ACC112 (cell line): ENCODE data around the gene DNAH17.

Experiments used
- H2AFZ ChIP-seq: fragments of 200-600 bp; sonication (generic); one replicate; pipeline ENCODE4 v1.6.0; 2017; ENCODE audit warnings: antibody characterized with exemption, low read length; ENCODE audit not compliant: unreplicated experiment
- H3K27ac ChIP-seq: fragments of 200-600 bp; sonication (generic); 2 replicates; pipeline ENCODE4 v1.5.1; 2014; ENCODE audit warnings: low read depth, mild to moderate bottlenecking, antibody characterized with exemption, low read length, moderate library complexity
- H3K27me3 ChIP-seq: fragments of 200-600 bp; sonication (generic); 2 replicates; pipeline ENCODE4 v1.6.1; 2014; ENCODE audit warnings: mild to moderate bottlenecking, antibody characterized with exemption, low read length, moderate library complexity, mixed read lengths; ENCODE audit not compliant: insufficient read depth
- H3K36me3 ChIP-seq: fragments of 200-600 bp; sonication (generic); 2 replicates; pipeline ENCODE4 v1.6.1; 2016; ENCODE audit warnings: mild to moderate bottlenecking, antibody characterized with exemption, low read length, moderate library complexity, mixed read lengths; ENCODE audit not compliant: insufficient read depth
- H3K4me1 ChIP-seq: fragments of 200-600 bp; sonication (generic); one replicate; pipeline ENCODE4 v1.6.1; 2016; ENCODE audit warnings: low read length, mixed read lengths; ENCODE audit not compliant: insufficient read depth, unreplicated experiment, control insufficient read depth
- H3K4me3 ChIP-seq: fragments of 200-600 bp; sonication (generic); 2 replicates; pipeline ENCODE4 v1.5.1; 2014; ENCODE audit warnings: mild to moderate bottlenecking, low read depth, low read length
- H3K79me2 ChIP-seq: fragments of 200-600 bp; sonication (generic); one replicate; pipeline ENCODE4 v1.6.0; 2016; ENCODE audit warnings: low read length; ENCODE audit not compliant: control insufficient read depth, unreplicated experiment, insufficient read depth

DNAH17 gene

GRCh38 chr17:78493853-78494695 lies 83.1 kb downstream of the DNAH17 start:
- H3K27me3 ChIP-seq = no peaks in the 10 kb centered on the region
- H3K79me2 ChIP-seq = no peaks in the 10 kb centered on the region
- H2AFZ ChIP-seq = no peak overlapping the region
- H3K27ac ChIP-seq = no peak overlapping the region
- H3K4me3 ChIP-seq = no peak overlapping the region
- H3K36me3 ChIP-seq = no peaks in the 10 kb centered on the region
- no peaks in the 10 kb centered on the region for H3K4me1 ChIP-seq

DNA sequence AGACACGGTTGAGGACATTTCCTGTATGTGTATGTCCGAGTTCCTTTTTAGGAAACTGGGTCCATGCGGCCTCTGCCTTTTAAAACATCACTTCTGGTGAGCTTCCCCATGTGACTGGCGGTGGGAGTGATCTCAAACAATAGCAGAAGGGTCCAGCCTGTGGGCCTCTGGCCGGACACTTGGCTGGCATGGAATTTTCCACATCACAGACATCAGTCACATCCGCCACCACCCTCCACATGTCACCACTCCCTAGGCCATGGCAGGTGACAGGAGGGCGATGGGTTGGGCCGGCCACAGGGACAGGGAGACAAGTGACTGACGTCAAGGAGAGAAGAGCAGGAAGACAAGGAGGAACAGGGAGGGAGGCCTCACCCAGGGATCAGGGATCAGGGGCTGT lies 83.7 kb downstream of the DNAH17 start:
- no peaks in the 10 kb centered on the region for H3K79me2 ChIP-seq
- H3K4me1 ChIP-seq = no peaks in the 10 kb centered on the region
- no peak overlapping the region for H2AFZ ChIP-seq
- no peak overlapping the region for H3K27ac ChIP-seq
- no peaks in the 10 kb centered on the region for H3K36me3 ChIP-seq
- H3K4me3 ChIP-seq = no peak overlapping the region
- no peaks in the 10 kb centered on the region for H3K27me3 ChIP-seq

DNA sequence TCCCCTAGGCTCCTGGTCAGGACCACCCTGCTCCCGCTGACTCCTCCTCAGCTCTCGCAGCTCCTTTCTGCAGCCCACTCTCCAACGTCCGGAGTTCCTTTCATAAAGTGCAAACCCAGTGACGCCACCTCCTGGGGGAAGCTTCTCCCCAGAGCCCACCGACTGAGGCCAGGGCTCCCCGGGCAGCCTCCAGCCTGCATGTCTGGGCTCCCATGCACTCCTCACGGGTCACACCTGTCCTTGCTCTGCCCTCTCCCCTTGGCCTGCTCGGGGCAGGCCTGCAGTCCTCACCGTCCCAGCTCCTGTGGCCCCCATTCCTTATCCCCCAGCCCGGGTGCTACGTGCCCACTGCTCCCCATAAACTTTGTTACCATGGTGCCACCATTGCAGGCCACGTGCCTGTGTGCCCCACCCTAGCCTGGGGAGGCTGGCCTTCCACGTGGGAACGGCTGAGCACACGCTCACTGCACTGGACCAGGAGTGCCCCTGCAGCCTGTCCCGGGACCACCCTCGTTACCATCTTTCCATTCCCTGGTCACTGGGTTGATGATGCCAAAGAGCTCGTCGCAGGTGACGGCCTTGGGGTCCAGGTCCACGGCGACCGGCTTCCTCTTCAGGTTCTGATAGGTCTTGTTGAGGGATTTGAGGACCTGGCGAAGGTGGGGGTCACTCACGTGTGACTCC lies 84.9 kb downstream of the DNAH17 start:
- Histone ChIP-seq H3K4me1 (no peaks in the 10 kb centered on the region), H3K4me3 (no peak overlapping the region), H3K27ac (no peak overlapping the region), H3K79me2 (no peaks in the 10 kb centered on the region), H3K27me3 (no peaks in the 10 kb centered on the region), H2AFZ (no peak overlapping the region), H3K36me3 (no peaks in the 10 kb centered on the region)

DNA sequence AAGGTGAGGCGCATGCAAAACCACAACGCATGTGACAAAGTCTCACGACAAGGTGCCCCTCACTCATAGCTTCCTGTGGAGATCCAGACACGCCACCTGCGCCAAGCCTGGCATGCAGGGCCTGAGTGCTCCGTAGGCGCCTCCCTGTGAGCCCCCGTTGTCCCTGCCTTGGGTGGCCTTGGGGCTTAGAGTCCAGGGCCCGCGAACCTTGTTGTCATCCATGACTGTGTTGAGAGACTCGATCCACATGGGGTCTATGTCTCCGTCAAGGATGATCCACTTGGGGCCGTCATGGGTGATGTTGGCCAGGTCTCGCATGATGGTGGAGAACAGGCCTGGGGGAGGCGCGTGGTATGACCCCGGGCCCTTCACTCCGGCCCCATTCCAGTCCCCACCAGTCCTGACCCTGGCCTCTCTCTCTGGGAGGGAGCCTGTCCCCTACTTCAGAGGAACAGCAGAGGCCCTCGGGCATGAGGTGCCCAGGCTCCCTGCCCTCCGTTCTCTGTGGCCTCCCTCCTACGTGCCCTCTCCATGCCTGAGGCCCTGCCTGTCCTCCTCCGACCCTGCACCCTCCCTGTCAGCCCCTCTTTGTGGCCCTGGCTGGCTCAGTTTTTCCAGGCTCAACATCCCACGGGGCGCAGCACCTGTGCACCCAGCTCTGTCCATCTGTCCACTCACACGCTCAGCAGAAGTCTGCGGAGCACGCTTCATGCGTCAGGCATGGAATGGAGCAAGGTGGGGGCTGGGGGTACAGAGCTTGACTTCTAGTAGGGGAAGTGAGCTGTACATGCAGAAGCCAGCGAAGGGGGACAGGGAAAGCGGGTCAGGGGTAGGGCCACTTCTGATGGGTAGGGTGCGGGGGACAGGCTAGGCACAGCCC lies 85.7 kb downstream of the DNAH17 start:
- Histone ChIP-seq H3K4me1 (no peaks in the 10 kb centered on the region), H3K79me2 (no peaks in the 10 kb centered on the region), H3K27me3 (no peaks in the 10 kb centered on the region), H3K4me3 (no peak overlapping the region), H3K36me3 (no peaks in the 10 kb centered on the region), H2AFZ (no peak overlapping the region), H3K27ac (no peak overlapping the region)

DNA sequence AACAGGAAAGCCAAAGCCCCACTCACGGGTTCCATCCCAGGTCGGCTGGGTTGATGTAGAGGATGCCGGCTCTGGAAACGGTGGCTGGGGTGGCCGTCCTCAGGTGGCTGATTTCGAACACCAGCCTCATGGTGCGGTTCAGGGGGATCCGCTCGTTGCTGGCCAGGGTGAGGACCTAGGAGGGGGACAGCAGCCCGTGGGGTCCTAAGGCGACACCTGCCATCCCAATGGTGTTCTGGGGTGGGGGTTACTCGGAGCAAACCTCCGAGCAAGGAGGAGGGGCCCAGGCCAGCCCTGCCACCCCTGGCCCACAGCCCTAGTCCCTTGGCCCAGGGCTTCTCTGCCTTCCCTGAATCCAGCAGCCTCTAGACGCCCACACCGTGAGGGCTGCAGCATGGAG lies 86.5 kb downstream of the DNAH17 start:
- Histone ChIP-seq H3K27ac (no peak overlapping the region), H2AFZ (no peak overlapping the region), H3K4me3 (no peak overlapping the region), H3K36me3 (no peaks in the 10 kb centered on the region), H3K4me1 (no peaks in the 10 kb centered on the region), H3K27me3 (no peaks in the 10 kb centered on the region), H3K79me2 (no peaks in the 10 kb centered on the region)

DNA sequence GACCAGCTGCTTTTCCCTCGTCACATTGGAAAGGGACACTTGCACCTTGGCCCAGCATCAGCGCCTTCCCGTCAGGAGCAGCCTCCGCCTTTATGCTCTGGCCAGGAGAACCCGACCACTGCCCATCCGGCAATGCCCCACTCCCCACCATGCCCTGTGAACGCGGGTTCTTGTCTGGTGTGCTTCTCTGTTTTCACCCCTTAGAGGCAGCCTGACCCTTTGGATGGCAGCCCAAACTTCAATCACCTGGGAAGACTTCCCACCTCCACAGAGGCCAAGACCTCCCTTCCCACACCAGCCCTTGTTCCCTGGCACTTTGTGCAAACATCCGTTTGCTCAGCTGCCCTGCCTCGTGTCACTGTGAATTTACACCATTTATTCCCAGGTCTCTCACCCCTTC lies 87.0 kb downstream of the DNAH17 start:
- Histone ChIP-seq H3K27me3 (no peaks in the 10 kb centered on the region), H3K36me3 (no peaks in the 10 kb centered on the region), H3K79me2 (no peaks in the 10 kb centered on the region), H3K4me3 (no peak overlapping the region), H3K4me1 (no peaks in the 10 kb centered on the region), H3K27ac (no peak overlapping the region), H2AFZ (no peak overlapping the region)

DNA sequence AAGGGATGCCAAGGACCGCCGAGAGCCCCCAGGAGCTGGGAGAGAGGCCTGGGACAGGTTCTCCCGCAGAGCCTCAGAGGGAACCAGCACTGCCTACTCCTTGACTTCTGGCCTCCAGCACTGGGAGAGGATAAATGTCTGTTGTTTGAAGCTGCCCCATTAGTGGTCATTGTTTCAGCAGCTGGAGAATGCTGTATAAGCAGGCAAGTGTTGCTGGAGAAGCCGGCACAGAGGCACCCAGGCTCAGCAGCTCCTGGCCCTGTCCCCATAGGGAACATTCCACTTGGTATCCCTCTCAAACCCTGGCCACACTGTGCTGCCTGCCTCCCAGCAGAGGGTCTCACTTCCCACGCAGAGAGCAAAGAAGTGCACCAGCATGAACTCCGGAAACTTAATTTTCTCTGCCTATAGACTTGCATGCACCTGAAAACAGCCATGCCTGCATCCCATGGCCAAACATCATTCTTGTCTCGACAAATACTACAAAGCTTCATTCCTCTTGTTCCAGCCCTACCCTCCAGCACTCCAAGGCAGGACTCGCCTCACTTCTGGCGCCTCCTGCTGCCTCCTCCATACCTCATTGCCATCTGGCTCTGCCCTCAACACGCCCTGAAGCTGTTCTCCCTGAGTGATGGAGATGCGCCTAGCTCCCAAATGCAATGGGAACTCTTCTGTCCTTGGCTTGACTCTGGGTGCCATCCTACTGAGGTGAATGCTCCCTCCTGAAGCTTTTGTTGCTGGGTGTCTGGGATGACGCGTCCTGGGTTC lies 88.1 kb downstream of the DNAH17 start:
- H3K4me3 ChIP-seq = no peak overlapping the region
- H3K79me2 ChIP-seq = no peaks in the 10 kb centered on the region
- H3K4me1 ChIP-seq = peaks cover 3% of the 10 kb centered on the region
- H3K36me3 ChIP-seq = no peaks in the 10 kb centered on the region
- no peak overlapping the region for H2AFZ ChIP-seq
- H3K27ac ChIP-seq = no peak overlapping the region
- no peaks in the 10 kb centered on the region for H3K27me3 ChIP-seq

DNA sequence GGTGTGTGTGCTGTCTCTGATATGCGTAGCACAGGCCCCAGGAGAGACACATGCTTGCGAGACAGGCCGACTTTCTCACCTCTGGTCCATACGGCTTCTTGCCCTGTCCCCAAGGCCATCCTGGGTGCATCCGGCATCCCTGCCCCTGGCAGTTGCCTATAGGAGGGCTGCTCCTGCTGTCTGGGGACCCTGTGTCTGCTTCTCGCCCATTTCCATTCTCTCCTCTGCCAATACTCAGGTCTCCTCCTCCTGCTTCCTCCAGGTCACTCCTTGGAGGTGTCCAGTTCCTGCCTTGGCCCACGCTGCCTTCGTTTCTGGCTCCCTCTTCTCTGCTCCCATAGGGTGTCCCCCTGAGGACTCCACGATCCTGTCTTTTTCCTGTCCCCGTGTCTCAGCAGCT lies 89.0 kb downstream of the DNAH17 start:
- Histone ChIP-seq H3K4me3 (no peak overlapping the region), H3K27ac (no peak overlapping the region), H3K36me3 (no peaks in the 10 kb centered on the region), H2AFZ (no peak overlapping the region), H3K27me3 (no peaks in the 10 kb centered on the region), H3K4me1 (peaks cover 4% of the 10 kb centered on the region), H3K79me2 (no peaks in the 10 kb centered on the region)

DNA sequence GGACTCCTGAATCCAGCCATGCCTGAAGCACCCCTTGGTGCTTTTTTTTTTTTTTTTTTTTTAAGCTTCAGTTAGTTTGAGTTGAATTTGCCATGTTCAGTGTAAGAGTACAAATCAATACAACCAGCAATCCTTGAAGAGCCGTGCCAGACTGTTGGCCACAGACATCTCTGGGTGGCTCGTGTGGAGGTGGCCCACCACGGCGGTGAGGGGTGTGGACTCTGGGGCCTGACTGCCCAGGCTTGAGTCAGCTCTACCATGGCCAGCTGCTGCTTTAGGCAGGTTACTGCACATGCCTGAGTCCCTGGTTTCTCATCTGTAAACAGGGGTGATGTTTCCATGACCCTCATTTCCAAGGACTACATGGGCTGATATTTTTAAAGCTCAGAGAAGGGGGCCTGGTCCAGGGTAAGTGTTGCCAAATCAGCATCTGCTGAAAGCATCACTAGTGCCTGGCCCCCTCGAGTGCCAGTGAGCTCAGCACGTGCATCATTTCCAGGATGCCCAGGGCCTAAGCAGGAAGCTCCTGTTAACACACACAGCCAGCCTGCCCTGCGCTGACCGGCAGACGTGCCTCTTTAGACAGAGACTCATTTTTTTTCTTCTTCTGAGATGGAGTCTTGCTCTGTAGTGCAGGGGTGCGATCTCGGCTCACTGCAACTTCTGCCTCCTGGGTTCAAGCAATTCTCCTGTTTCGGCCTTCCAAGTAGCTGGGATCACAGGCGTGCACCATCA lies 90.1 kb downstream of the DNAH17 start:
- H3K36me3 ChIP-seq = no peaks in the 10 kb centered on the region
- H3K27me3 ChIP-seq = no peaks in the 10 kb centered on the region
- no peak overlapping the region for H3K27ac ChIP-seq
- H2AFZ ChIP-seq = no peak overlapping the region
- H3K4me3 ChIP-seq = no peak overlapping the region
- peaks cover 4% of the 10 kb centered on the region for H3K4me1 ChIP-seq
- no peaks in the 10 kb centered on the region for H3K79me2 ChIP-seq
